Panc1 (cell line): ENCODE measurements around the gene DAPK2. TPM values are rescaled to one million over a fixed set of nuclear protein-coding genes. Genes with fewer than 3 reads are reported as not detected.

Source experiments
- ATAC-seq: fragments of 200-7000 bp; cut with Tn5 transposase; 2 replicates; pipeline ENCODE4 v1.9.1; 2020; ENCODE audit warnings: mild to moderate bottlenecking, moderate library complexity
- BruUV-seq: library from RNA; stranded (reverse); fragments of 400-500 nt; replicated peaks from 2 replicates; lab custom pipeline; 2021; lab: Mats Ljungman, UMichigan
- CTCF ChIA-PET: fragments of 300-600 bp; sonication (Branson Sonifier 250); formaldehyde crosslinking; loops from one replicate; lab custom pipeline; 2022; ENCODE audit warnings: antibody characterized with exemption; lab: Charles Lee
- POLR2A ChIA-PET: fragments of 300-600 bp; sonication (Branson Sonifier 250); formaldehyde crosslinking; loops from one replicate; lab custom pipeline; 2022; ENCODE audit warnings: antibody characterized with exemption; lab: Charles Lee
- DNase-seq: peaks from one replicate; pipeline ENCODE4 v3.0.0-alpha.2; 2010; ENCODE audit warnings: low read depth, low spot score
- H3K27ac ChIP-seq: 2 replicates; pipeline ENCODE4 v1.5.1; 2011; ENCODE audit warnings: mild to moderate bottlenecking, low read length, inconsistent platforms
- H3K27me3 ChIP-seq: fragments of 200-500 bp; sonication (Bioruptor generic); 2 replicates; pipeline ENCODE4 v1.6.0; 2014; ENCODE audit warnings: low read length, inconsistent platforms; ENCODE audit not compliant: control insufficient read depth, insufficient read depth
- H3K36me3 ChIP-seq: fragments of 200-500 bp; sonication (Bioruptor generic); 2 replicates; pipeline ENCODE4 v1.5.1; 2014; ENCODE audit warnings: inconsistent platforms, mild to moderate bottlenecking, low read length, moderate library complexity; ENCODE audit not compliant: control insufficient read depth, insufficient read depth
- H3K4me1 ChIP-seq: 2 replicates; pipeline ENCODE4 v1.5.1; 2011; ENCODE audit warnings: inconsistent platforms, mild to moderate bottlenecking, low read length, moderate library complexity; ENCODE audit not compliant: control insufficient read depth, insufficient read depth
- H3K4me3 ChIP-seq, 2 experiments: 2 replicates each; pipeline ENCODE4 v1.5.1; 2011 to 2012; ENCODE audit warnings: low read depth in 2 of 2, low read length in 2 of 2, mild to moderate bottlenecking in 2 of 2, inconsistent platforms in 1 of 2, moderate library complexity in 1 of 2
- H3K9me3 ChIP-seq: fragments of 200-500 bp; sonication (Bioruptor generic); 2 replicates; pipeline ENCODE4 v1.5.1; 2014; ENCODE audit warnings: low read depth, mild to moderate bottlenecking, inconsistent platforms, low read length, moderate library complexity; ENCODE audit not compliant: control insufficient read depth, insufficient read depth
- CTCF ChIP-seq: fragments of 450-650 bp; IDR thresholded peaks from 2 replicates; pipeline ENCODE4 v1.5.1; 2017; ENCODE audit warnings: mild to moderate bottlenecking
- POLR2AphosphoS5 ChIP-seq: IDR thresholded peaks from 2 replicates; pipeline ENCODE4 v1.6.1; 2012; ENCODE audit warnings: mild to moderate bottlenecking, low read depth, low read length, moderate library complexity
- REST ChIP-seq, 2 experiments: IDR thresholded peaks; 2 replicates each; pipeline ENCODE4 v1.6.1; 2011 to 2012; ENCODE audit warnings: low read depth in 2 of 2, control low read depth in 1 of 2, low read length in 1 of 2, mild to moderate bottlenecking in 1 of 2, moderate library complexity in 1 of 2; ENCODE audit not compliant: insufficient read depth in 1 of 2
- SIN3A ChIP-seq: IDR thresholded peaks from 2 replicates; pipeline ENCODE4 v1.6.1; 2012; ENCODE audit warnings: low read depth, mild to moderate bottlenecking, low read length, moderate library complexity, borderline replicate concordance; ENCODE audit not compliant: insufficient read depth
- TCF7L2 ChIP-seq: IDR thresholded peaks from 2 replicates; pipeline ENCODE4 v1.6.1; 2011; ENCODE audit warnings: mild to moderate bottlenecking, low read depth, low read length, inconsistent platforms
- in situ Hi-C: cut with HindIII; loops from 2 replicates; pipeline ENCODE4 v1.10.0; 2016; ENCODE audit warnings: low sequenced_read_pairs, low pct_unique_long_range_greater_than_20kb
- intact Hi-C: fragments of 100-400 bp; cut with micrococcal nuclease; formaldehyde crosslinking; loops from one replicate; pipeline ENCODE4 v1.10.0; 2022; ENCODE audit not compliant: unreplicated experiment
- total RNA-seq: library from RNA; stranded (reverse); gene quantifications from one replicate; pipeline ENCODE4 v1.2.1, GENCODE V29; 2021; ENCODE audit not compliant: unreplicated experiment

Gene DAPK2
- total RNA-seq, 1 experiment from 2014 or later = 10.2 TPM

GRCh38 chr15:63923993-63924950, 122.0 kb downstream of the DAPK2 start:
- Histone ChIP-seq H3K4me3 (no peak overlapping the region), H3K27ac (no peak overlapping the region), H3K36me3 (no peaks in the 10 kb centered on the region), H3K27me3 (no peaks in the 10 kb centered on the region), H3K9me3 (no peaks in the 10 kb centered on the region), H3K4me1 (no peaks in the 10 kb centered on the region)
- ATAC-seq (no peak), DNase-seq (no peak)
- TF ChIP-seq TCF7L2 = no peak
- TF ChIP-seq SIN3A = no peak
- TF ChIP-seq POLR2AphosphoS5 = no peak
- no peak for TF ChIP-seq CTCF
- no peak for TF ChIP-seq REST (IDR thresholded peaks at IDR 0.05; ENCODE audit: insufficient read depth in 1 of 2, low read depth in 2 of 2, low read length in 1 of 2)
- CTCF ChIA-PET = interaction anchor here (1.2 to 1.5 kb wide), 2 partner anchors 21 to 29 kb away, joined by 3 read pairs; no protein-coding TSS in a partner anchor
- no TSS peak for BruUV-seq
- intact Hi-C loops = no loop called here
- POLR2A ChIA-PET = no interaction called here
- in situ Hi-C loops = no loop called here

- Histone ChIP-seq H3K9me3 (no peaks in the 10 kb centered on the region), H3K4me1 (no peaks in the 10 kb centered on the region), H3K36me3 (no peaks in the 10 kb centered on the region), H3K27ac (no peak overlapping the region), H3K4me3 (no peak overlapping the region), H3K27me3 (no peaks in the 10 kb centered on the region)
- no peak for ATAC-seq
- CTCF ChIA-PET = no interaction called here
- intact Hi-C loops = no loop called here
- POLR2A ChIA-PET = no interaction called here
- no TSS peak for BruUV-seq
- in situ Hi-C loops = no loop called here
- DNase-seq = no peak
- no peak for TF ChIP-seq REST (IDR thresholded peaks at IDR 0.05; ENCODE audit: insufficient read depth in 1 of 2, low read depth in 2 of 2, low read length in 1 of 2)
- TF ChIP-seq CTCF = no peak
- TF ChIP-seq POLR2AphosphoS5 = no peak
- TF ChIP-seq TCF7L2 = no peak
- TF ChIP-seq SIN3A = no peak
These were observed 123.4 kb downstream of the DAPK2 start for GRCh38 chr15:63922916-63923315.
